DOHH2 (cell line): ENCODE data around the gene SEMG1.

Experiments
- EZH2phosphoT487 ChIP-seq: fragments of 200-600 bp; sonication (generic); IDR thresholded peaks from 2 replicates; pipeline ENCODE4 v1.6.1; 2017; ENCODE audit warnings: borderline replicate concordance, mild to moderate bottlenecking, antibody characterized with exemption, low read length, moderate library complexity, mixed read lengths
- TF ChIP-seq, protein P1 (sequence below): fragments of 200-600 bp; sonication (generic); IDR thresholded peaks from one replicate; pipeline ENCODE4 v1.5.1; 2014; ENCODE audit warnings: antibody characterized with exemption, mild to moderate bottlenecking, low read depth, low read length; ENCODE audit not compliant: poor library complexity, severe bottlenecking

DNA sequence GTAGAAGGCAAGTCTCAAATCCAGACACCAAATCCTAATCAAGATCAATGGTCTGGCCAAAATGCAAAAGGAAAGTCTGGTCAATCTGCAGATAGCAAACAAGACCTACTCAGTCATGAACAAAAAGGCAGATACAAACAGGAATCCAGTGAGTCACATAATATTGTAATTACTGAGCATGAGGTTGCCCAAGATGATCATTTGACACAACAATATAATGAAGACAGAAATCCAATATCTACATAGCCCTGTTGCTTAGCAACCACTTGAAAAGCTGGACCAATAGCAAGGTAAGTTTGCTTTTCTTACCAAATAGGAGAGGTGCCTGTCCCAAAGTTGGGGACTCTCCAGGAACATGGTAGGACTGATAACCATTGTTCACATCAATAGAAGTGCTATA, 16.3 kb downstream of the SEMG1 start:
- TF ChIP-seq, protein P1, sequence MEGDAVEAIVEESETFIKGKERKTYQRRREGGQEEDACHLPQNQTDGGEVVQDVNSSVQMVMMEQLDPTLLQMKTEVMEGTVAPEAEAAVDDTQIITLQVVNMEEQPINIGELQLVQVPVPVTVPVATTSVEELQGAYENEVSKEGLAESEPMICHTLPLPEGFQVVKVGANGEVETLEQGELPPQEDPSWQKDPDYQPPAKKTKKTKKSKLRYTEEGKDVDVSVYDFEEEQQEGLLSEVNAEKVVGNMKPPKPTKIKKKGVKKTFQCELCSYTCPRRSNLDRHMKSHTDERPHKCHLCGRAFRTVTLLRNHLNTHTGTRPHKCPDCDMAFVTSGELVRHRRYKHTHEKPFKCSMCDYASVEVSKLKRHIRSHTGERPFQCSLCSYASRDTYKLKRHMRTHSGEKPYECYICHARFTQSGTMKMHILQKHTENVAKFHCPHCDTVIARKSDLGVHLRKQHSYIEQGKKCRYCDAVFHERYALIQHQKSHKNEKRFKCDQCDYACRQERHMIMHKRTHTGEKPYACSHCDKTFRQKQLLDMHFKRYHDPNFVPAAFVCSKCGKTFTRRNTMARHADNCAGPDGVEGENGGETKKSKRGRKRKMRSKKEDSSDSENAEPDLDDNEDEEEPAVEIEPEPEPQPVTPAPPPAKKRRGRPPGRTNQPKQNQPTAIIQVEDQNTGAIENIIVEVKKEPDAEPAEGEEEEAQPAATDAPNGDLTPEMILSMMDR = no peak
- TF ChIP-seq EZH2phosphoT487 = no peak
